BE2C (cell line): ENCODE results near the gene MAGI1.

Experiments used
- DNase-seq: peaks from one replicate; pipeline ENCODE4 v3.0.0-alpha.2; 2020
- H3K27me3 ChIP-seq: fragments of 250-450 bp; sonication (Bioruptor Pico); 2 replicates; pipeline ENCODE4 v1.5.1; 2020; ENCODE audit warnings: mild to moderate bottlenecking
- H3K36me3 ChIP-seq: fragments of 250-450 bp; sonication (Bioruptor Pico); 2 replicates; pipeline ENCODE4 v1.5.1; 2020; ENCODE audit warnings: mild to moderate bottlenecking
- H3K4me1 ChIP-seq: fragments of 250-450 bp; sonication (Bioruptor Pico); 2 replicates; pipeline ENCODE4 v1.5.1; 2020
- H3K4me3 ChIP-seq: 2 replicates; pipeline ENCODE4 v1.5.1; 2011; ENCODE audit warnings: low read depth, low read length
- H3K9me3 ChIP-seq: fragments of 250-450 bp; sonication (Bioruptor Pico); 2 replicates; pipeline ENCODE4 v1.5.1; 2020
- TF ChIP-seq, protein P1 (sequence below): IDR thresholded peaks from 2 replicates; pipeline ENCODE4 v1.5.1; 2012; ENCODE audit warnings: mild to moderate bottlenecking, low read depth, low read length

Gene MAGI1

DNA sequence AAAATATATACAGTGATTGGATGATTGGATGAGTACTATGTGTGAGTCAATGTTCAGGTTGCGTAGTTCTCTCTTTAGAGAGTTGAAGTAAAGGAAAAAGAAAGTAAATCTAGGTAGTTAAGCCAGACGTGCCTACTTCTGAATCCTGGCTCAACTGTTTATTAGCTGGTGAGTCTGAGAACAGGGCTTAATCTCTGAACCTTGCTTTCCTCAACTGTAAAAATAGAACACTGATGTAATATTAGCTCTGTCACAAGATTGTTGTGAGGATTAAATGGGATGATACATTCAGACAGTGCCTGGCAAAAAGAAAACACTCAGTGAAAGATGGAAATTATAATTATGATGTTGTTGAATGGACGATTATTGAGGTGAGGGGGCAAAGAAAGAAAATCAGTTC, 413.4 kb downstream of the MAGI1 start:
- no peak for DNase-seq
- no peaks in the 10 kb centered on the region for H3K27me3 ChIP-seq
- no peaks in the 10 kb centered on the region for H3K36me3 ChIP-seq
- H3K9me3 ChIP-seq = no peaks in the 10 kb centered on the region
- H3K4me3 ChIP-seq = no peak overlapping the region
- peaks cover 8% of the 10 kb centered on the region for H3K4me1 ChIP-seq
- TF ChIP-seq, protein P1, sequence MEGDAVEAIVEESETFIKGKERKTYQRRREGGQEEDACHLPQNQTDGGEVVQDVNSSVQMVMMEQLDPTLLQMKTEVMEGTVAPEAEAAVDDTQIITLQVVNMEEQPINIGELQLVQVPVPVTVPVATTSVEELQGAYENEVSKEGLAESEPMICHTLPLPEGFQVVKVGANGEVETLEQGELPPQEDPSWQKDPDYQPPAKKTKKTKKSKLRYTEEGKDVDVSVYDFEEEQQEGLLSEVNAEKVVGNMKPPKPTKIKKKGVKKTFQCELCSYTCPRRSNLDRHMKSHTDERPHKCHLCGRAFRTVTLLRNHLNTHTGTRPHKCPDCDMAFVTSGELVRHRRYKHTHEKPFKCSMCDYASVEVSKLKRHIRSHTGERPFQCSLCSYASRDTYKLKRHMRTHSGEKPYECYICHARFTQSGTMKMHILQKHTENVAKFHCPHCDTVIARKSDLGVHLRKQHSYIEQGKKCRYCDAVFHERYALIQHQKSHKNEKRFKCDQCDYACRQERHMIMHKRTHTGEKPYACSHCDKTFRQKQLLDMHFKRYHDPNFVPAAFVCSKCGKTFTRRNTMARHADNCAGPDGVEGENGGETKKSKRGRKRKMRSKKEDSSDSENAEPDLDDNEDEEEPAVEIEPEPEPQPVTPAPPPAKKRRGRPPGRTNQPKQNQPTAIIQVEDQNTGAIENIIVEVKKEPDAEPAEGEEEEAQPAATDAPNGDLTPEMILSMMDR = no peak

DNA sequence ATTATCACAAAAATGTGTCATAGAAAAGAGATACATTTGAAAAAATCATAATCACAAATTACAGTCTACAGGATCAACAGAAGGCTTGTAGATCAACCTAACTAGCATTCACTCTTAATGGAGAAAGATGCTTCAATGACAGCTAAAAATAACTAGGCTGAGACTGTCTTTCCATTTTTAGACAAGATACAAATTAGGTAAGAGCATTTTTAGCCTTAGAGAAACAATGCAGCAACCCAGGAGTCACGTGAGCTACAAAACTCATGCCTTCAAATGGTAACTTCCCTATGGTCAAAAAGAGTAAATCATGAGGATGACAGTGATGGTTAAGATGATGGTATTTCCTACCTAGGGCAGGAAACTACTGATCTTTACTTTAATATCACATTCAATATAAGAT, 415.4 kb downstream of the MAGI1 start:
- no peak overlapping the region for H3K4me3 ChIP-seq

DNA sequence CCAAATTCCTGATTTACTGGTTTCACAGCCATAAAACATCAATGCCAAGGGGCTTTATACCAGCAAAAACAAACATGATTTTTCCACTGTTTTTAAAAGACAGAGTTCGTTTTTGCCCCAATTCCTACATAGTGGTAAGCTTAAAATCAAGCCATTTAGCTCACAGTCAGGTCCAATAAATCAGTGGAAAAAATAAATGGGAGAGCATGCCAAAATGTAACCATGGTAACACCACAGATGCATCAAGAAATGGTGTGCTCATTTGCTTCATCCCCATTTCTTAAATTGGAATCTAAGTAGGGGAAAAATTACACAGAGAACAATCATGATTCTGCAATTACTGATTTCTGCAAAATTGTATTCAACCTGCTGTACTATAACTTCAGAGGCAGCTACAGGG, 418.8 kb downstream of the MAGI1 start:
- Histone ChIP-seq H3K9me3 (no peaks in the 10 kb centered on the region), H3K36me3 (no peaks in the 10 kb centered on the region), H3K27me3 (no peaks in the 10 kb centered on the region), H3K4me1 (peaks cover 23% of the 10 kb centered on the region), H3K4me3 (no peak overlapping the region)
- TF ChIP-seq, protein P1 = no peak
- DNase-seq = no peak

More for the DNA sequence above, 415.4 kb downstream of the MAGI1 start:
- TF ChIP-seq, protein P1 = no peak
- H3K36me3 ChIP-seq = no peaks in the 10 kb centered on the region
- no peaks in the 10 kb centered on the region for H3K27me3 ChIP-seq
- no peaks in the 10 kb centered on the region for H3K9me3 ChIP-seq
- H3K4me1 ChIP-seq = peaks cover 12% of the 10 kb centered on the region
- DNase-seq = no peak

DNA sequence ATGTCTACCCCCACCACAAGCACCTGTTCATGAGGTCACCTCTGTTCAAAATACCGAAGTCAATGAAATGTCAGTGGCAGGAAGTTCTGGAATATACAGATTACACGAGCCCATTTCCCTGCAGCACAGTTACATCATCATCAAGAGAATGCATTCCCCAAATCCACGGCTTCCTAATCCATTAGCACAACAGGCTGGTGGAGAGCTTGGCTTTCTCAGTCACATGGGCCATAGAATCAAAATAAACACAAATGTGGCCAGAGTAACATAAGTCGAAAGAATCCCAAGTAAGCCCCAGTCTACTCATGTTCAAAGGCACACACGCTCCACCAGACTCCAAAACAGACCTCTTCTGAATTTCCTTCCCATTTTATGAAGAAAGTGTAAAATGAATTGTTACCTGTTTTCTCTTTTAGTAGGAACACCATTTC, 419.3 kb downstream of the MAGI1 start:
- H3K4me1 ChIP-seq = peaks cover 25% of the 10 kb centered on the region
- DNase-seq = peak; percentile 15
- TF ChIP-seq, protein P1 = no peak
- no peaks in the 10 kb centered on the region for H3K27me3 ChIP-seq
- H3K36me3 ChIP-seq = no peaks in the 10 kb centered on the region
- no peak overlapping the region for H3K4me3 ChIP-seq
- H3K9me3 ChIP-seq = no peaks in the 10 kb centered on the region

DNA sequence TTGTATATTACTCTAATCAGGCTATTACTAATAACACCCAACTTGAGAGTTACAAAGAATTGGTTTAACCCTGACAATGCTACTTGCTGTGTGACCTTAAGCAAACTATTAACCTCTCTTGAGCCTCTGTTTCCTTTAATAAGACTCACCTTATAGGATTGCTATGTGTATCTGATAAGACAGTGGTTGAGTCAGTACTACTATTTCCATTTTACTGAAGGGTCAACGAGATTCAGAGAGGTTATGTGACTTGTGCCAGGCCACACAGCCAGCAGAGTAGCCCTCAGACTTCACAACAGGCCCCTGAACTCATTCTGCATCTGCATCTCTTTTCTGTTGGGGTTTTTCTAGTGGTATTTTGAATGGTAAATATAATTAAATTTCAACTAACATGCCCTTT, 420.1 kb downstream of the MAGI1 start:
- Histone ChIP-seq H3K27me3 (no peaks in the 10 kb centered on the region), H3K4me1 (peaks cover 26% of the 10 kb centered on the region), H3K4me3 (no peak overlapping the region), H3K9me3 (no peaks in the 10 kb centered on the region), H3K36me3 (no peaks in the 10 kb centered on the region)
- DNase-seq = no peak
- TF ChIP-seq, protein P1 = no peak

- Histone ChIP-seq H3K4me1 (peaks cover 26% of the 10 kb centered on the region), H3K36me3 (no peaks in the 10 kb centered on the region), H3K9me3 (no peaks in the 10 kb centered on the region), H3K4me3 (no peak overlapping the region), H3K27me3 (no peaks in the 10 kb centered on the region)
- peak; percentile 57 for DNase-seq
- TF ChIP-seq, protein P1 = no peak
Measured at GRCh38 chr3:65617787-65618186, 420.9 kb downstream of the MAGI1 start.
